Measurements from ENCODE around the gene FAM13A.

DNA sequence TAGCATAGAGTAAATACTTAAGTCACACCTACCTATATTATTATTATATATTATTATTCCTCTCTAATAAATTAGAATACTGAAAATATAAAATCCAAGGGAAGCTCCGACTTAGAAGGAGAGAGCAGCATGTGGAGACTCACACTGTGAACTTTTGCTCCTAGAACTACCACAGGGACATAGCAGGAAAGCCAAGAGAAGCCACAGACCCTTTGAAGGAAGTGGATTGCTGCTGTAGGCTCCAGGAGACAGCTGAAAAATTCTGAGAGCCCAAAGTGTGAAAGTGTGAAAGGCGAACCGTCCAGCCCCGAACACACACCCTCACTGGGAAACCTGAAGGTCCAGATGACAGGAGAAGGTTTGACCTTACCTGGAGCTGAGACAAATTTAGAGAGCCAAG, 177.0 kb downstream of the FAM13A start:
- TF ChIP-seq, protein P1, sequence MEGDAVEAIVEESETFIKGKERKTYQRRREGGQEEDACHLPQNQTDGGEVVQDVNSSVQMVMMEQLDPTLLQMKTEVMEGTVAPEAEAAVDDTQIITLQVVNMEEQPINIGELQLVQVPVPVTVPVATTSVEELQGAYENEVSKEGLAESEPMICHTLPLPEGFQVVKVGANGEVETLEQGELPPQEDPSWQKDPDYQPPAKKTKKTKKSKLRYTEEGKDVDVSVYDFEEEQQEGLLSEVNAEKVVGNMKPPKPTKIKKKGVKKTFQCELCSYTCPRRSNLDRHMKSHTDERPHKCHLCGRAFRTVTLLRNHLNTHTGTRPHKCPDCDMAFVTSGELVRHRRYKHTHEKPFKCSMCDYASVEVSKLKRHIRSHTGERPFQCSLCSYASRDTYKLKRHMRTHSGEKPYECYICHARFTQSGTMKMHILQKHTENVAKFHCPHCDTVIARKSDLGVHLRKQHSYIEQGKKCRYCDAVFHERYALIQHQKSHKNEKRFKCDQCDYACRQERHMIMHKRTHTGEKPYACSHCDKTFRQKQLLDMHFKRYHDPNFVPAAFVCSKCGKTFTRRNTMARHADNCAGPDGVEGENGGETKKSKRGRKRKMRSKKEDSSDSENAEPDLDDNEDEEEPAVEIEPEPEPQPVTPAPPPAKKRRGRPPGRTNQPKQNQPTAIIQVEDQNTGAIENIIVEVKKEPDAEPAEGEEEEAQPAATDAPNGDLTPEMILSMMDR (IDR thresholded peaks at IDR 0.05) = no peak
- TF ChIP-seq ZFX (IDR thresholded peaks at IDR 0.05; ENCODE audit: borderline replicate concordance) = no peak
